Activated T-cell treated with anti-CD3 and anti-CD28 coated beads for 48 hours (primary cell): Measurements from ENCODE around the gene RHBDF1.

Source experiments
- DNase-seq: peaks from one replicate; pipeline ENCODE4 v3.0.0-alpha.2; 2020; ENCODE audit warnings: low read depth

RHBDF1 gene

DNA sequence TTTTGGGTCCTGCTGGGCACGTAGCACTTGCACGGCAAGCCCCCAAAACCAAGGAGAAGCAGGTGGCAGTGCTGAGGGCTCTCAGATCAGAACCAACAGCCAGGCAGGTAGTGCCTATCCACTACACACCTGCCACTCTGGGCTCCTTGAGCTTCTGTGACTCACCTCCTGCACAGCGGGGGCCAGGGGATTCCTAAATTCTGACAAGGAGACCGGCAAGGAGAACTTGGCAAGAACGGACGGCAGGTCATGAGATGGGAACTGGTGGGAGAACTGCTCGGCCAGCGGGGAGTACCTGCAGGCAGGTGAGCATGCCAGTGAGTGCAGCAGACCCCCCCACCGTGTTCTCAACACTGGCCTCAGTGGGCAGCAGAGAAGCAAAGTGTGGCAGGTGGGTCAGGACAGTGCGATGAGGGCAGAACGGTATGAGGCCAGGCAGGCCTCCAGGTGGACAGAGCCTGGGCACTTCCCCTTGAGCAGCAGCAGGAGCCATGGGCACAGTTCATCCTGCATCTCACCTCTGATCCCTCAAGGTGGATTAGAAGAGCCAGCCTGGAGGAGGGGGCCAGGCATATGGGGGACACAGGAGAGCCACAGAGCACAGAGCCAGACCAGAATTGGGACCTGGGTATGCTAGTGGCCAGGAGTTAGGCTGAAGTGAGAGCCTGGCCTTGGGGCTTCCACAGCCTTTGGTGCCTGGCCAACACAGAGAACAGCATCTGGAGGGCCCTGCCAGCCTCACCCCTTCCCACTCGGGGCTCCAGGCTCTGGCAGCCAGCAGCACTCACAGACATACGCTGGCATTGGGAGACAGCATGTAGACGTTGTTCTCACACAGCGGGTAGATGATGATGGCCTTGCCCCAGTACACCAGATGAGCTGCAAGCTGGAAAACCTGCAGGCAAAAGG, 20.3 kb upstream of the RHBDF1 start:
- DNase-seq: no peak

DNA sequence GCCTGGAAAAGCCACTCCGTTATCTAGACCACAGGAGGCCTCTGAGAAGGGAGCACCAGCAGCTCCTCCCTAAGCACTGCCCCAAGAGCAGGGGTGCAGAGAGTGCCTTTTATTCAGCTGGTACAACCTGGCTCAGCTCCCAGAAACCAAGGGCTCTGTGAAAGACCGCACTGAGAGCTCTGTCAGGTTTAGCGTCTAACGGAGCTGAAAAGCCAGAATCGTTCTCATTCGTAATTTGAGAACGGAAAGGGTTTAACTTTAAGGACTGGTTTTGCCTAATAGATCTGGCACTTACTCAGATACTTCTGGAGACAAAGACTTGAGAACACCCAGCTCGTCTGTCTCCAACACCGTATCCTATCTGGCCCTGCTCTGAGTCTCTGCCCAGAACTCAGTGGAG, 19.1 kb upstream of the RHBDF1 start:
- no peak for DNase-seq

DNA sequence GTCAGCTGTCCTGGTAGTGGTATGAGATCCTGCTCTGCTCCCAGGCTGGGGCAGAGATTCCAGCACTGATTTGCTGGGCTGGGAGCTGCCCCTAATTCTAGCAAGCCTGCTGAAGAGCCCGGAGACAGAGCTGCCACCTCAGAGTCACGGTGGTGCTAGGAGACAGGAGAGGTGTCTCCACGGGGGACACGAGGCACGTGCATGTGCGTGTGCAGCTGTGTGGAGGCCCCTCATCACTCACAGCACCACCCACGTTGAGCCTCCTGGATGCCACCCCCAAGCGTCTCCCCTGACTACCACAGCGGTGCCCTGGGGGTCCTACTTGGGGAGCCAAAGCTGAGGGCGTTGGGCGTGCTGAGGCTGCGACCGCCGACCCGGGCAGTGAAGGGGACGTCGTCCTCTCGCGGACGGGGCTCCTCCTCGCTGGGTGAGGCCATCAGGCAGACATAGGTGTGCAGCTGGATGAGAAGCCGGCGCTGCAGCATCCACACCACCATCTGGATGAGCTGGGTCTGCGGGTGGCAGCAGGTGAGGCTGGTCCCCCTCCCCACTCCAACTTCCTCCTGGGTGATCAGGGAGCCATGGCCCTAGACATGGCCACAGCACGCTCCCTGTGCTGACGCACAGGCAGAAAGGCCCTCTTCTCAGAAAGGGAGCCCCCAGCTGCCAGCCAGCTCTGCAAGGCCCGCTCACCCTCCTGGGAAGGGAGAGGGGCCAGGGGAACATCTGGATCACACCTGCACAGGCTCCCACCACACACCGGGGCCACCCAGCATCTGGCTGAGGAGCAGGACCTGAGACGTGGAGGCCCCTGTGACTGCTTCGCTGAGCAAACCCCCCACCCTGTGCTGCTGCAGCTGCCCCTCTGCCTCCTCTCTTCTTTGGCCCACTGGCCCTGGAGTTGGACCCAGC, 17.2 kb upstream of the RHBDF1 start:
- DNase-seq: no peak

DNA sequence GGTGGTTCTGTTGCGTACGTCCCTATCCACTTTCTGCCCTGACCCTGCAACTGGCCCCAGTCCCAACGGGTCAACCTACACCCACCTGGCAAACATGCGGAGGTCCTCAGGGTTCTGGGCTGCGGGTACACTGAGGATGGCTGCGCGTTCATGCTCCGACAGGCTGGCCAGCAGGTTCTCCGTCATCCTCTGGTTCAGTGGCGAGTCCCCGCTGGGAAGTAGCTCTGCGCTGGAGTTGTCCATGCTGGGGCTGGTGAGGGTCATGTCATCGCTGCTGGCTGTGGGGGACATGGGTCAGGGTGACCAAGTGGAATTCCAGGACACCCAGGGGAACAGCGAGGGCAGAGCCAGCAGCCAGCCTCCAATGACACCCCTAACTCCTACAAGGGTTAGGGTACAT, 16.2 kb upstream of the RHBDF1 start:
- no peak for DNase-seq

DNA sequence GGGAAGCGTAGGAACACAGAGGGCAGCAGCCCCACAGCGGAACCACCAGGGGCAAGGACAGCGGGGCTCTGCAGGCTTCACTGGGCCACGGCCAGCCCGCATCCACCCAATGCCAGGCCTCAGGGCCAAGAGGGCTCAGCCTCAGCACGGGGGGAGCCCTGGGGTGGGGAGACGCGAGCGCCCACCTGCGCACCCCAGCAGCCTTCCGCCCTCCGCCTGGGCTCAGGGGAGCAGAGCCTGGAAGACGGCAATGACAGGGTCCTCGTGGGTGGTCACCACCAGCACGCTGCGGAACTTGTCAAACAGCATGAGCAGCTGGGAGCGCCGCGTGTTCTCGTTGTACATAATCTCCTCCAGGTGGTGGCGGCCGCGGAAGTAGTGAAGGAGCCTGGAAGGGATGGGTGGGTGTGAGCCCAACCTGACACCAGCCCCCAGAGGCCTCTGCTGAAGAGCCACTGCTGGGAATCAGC, 14.1 kb upstream of the RHBDF1 start:
- no peak for DNase-seq

DNA sequence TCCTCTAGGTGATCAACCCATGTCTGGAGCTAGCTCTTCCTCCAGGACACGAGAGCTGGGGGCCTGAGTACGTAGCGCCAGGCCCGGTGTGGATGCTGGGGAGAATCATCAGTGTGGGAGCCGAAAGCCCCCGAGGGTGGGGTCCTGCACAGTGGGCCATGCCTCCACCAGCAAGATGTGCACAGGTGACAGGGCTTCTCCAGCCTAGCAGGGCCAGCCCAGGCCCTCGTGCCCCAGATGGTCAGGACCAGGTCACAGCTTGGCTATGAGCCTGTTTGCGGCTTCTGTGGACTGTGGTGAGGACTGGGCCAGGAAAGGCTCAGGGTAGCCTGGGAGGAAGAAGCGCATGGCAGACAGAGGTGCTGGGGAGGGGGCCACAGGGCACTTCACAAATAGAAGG, 13.4 kb upstream of the RHBDF1 start:
- DNase-seq: no peak

DNA sequence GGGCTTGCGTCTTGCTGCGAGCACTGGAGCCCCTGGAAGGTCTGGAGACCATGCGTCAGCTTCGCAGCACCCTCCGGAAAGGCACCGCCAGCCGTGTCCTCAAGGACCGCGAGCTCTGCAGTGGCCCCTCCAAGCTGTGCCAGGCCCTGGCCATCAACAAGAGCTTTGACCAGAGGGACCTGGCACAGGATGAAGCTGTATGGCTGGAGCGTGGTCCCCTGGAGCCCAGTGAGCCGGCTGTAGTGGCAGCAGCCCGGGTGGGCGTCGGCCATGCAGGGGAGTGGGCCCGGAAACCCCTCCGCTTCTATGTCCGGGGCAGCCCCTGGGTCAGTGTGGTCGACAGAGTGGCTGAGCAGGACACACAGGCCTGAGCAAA, 13.0 kb upstream of the RHBDF1 start:
- DNase-seq: no peak

DNA sequence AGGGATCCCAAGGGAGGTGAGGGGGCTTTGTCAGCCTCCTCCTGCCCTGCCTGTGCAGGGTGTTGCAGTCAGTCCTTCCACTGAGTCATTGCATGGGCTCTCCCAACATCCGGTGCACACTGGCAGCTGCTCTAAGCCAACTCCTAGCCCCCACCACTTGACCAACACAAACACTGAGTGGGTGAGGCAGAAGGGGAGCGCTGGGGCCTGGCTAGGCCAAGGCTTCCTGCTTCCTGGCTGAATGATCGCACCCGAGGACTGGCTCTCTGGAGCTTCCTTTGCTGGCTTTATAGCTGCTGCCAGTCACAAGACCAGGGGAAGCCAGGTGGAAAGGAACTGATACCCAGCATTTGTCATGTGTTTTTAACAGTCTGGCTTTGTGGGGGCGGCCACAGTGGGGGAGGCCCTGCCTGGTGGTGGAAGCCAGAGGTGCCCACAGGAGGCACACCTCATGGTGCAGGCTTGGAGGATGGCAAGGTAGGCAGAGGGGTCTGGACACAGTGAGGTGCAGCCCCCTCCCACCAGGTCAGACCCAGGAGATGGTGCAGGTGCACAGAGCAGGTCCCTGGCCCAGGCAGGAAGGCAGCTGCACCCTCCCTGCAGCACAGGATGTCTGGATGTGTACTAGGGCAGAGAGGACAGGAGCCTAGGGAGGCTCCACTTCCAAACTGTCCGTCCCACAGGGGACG, 12.4 kb upstream of the RHBDF1 start:
- DNase-seq: peak; percentile 54

DNA sequence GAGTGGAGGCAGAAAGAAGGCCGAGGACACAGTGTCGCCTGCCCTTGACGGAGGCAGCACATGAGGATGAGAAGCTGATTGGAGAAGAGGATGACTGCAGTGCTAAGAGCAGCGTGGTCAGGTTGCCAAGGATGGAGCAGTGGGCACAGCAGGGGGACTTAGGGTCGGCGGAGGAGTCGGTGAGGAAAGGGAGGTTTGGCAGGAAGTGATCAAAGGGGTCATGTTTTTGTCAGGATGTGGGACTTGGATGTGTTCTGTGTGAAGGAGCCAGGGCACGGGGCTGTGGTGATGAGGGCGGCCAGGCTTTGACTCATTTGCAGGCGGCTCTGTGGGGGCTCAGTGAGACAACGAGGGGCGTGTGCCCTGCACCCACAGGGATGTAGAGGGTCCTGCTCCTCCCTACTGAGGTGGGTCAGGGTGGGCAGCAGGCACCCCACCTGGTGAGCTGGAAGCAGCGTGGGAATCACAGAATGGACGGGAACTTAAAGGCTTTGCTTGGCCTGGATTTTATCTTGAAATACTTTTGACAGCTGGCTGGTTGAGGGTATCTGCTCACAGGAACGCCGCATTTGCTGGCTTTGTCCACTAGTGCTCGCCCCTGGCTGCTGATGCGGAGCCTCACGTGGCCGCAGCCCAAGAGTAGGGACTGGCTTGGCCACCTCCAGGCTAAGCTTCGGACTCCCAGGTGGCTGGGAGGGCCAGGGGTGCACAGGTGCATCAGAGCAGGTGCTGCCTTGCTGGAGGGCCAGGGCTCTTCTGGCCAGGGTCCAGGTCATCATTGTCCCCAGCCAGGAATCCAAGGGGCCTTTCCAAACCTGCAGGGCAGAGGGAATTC, 11.6 kb upstream of the RHBDF1 start:
- DNase-seq: no peak

DNA sequence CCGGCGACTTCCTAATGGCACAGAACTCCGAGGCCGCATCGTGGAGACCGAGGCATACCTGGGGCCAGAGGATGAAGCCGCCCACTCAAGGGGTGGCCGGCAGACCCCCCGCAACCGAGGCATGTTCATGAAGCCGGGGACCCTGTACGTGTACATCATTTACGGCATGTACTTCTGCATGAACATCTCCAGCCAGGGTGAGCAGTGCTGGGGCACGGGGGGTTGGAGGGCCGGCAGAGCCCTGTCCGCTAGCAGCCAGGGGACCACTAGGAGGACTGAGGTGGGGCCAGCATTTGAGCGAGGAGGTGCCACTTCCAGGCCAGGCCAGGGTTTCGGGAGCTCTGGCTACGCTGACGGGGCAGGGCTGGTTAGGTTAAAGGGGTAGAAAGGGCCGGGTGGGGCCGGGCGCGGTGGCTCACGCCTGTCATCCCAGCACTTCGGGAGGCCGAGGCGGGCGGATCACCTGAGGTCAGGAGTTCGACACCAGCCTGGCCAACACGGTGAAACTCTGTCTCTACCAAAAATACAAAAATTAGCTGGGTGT, 10.7 kb upstream of the RHBDF1 start:
- DNase-seq: no peak

DNA sequence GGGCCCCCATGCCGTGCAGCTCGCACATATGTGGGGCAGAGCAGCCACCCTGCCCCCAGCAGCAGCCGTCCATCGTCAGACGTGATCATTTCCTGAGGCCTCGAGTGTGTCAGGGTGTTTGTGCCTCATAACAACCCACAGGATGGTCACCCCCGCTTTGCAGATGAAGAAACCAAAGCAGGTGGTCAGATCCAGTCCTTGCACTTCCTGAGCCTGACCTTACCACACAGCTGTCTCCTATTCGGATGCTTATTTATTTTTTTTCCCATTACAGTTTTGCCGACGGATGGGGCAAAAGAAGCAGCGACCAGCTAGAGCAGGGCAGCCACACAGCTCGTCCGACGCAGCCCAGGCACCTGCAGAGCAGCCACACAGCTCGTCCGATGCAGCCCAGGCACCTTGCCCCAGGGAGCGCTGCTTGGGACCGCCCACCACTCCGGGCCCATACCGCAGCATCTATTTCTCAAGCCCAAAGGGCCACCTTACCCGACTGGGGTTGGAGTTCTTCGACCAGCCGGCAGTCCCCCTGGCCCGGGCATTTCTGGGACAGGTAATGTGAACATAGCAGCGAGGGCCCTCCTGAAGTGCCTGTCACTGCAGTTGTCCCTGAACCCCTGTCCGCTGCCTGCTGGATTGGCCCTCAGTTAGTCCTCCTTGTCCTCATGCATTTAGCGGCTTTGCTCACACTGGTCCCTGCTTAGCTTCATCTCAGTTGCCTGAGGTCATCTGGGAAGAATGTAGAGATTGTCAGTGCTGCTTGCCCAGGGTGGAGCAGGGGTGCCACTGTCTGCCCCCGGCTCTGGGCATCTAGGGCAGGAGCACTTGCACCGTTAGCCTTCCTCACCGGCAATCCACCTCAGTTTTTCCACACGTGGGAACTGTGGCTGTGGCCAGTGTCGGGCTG, 7.0 kb upstream of the RHBDF1 start:
- DNase-seq: no peak

DNA sequence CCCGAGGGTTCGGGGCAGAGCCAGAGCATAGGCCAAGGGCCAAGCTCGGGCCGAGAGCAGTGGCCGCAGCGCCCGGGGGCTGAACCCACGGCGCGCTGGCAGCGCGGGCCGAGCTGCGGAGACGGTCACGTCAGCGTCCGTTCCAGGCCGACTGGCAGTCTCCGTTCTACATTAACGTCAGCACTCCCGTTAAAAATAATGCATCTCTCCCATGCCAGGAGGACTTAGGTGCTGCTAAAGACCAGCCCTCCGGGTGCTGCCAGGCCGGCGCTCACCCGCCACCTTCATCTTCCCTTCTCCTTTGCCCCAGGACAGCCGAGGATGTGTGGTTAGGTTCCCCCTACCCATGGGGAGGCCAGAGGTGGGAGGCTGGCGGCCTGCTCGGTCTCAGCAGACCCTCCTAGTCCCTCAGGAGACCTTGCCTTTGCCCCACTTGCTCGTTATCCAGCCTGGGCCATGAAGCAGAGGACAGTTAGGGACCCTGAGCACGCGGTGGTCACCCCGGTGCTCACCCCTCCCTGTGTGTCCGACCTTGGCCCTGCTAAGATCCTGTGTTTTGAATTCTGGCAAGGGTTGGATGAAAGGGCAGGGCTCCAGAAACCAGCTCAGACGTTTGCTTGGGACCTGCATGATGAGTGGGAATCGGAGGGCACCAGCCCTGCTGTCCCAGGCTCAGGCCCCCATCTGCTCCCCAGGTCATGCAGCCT, 6.2 kb upstream of the RHBDF1 start:
- no peak for DNase-seq

DNA sequence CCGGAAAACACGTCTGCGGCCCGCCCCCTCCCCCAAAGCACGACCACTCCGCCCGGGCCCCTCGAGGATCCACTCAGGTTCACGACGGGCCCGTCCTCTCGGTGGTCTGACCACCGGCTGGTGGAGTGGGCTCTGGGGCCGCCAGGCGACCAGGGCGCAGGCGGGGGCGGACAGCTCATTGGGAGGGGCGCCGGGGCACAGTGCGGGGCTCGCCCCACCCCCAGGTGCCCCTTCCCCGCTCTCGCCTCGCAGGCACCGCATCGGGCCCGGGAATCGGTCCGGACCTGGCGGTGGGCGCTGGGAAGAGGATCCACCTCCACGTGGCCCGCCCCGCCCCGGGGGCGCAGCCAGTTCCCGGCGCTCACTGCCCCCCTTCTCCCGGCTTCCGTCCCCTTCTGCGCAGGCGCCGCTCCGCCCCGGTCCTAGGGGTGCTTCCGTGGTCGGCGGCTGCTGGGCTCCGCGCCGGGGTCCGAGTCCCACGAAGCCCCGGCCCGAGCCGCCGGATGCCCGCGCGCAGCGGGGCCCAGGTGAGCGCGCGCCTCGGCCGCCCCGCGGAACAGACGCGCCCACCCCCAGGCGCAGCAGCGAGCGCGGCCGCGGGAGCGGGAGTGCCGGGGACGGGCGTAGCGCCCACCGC, 5.5 kb upstream of the RHBDF1 start, which contains the start of gene MPG:
Gene MPG, plus strand, starts transcription at position 419 of the 637 bp plus-strand sequence. Its CDS starts 85 bp downstream, at position 504.
- DNase-seq: peak; percentile 85

DNA sequence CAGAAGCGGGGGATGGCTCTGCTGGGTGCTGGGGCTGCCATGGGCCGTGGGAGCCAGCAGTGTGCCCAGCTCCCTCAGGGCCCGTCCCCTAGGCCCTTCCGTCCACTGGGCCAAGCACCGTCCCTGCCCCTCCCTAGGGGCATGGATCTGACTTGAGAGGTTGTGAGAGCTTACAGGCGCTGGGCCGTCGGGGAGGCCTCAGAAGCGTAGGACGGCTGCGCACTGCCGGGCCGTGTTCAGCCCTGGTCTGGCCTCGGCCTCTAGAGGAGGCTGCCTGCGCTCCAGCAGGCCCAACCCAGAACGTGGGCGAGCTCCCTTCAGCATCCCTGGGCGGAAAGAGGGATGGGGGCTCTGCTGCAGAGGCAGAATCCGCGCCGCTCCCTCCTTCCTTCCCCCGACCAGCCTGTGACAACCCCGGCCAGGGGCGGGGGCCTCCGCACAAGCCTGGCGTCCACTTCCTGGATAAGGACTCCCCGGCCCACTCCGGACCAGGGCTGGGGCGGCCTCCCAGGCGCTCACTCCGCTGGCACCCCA, 4.9 kb upstream of the RHBDF1 start:
- no peak for DNase-seq

DNA sequence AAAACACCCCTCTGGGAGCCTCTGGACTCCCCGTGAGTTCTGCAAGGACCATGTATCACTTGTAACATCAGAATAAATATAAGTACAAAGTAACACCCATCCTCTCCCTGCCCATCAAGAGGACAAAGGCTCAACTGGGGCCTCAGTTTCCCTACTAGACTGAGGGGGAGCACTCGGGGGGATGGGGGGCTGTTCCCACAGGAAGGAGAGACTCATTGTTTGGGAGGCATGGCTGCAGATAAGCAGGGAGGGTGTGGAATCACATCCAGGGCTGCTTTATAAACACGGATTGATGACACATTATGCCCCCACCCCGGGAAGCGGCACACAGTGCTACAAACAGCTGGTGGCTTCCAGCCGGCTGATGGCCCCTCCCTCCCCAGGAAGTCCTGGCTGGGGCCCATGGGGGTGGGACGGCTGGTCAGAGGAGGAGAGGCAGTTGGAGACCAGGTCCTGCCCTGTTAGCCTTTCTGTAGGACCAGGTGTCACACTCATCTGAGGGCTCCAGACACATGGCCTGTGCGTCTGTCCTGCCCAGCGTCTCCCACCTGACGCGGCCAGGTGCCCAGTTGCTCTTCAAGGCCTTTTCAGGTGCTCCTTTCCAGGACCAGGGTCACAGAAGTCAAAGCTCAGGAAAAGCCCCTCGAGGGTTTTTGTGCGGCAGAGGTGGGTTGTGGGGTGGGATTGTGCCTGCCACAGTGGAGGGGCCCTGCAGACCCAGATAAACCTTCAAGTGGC, 4.3 kb upstream of the RHBDF1 start:
- DNase-seq: no peak

DNA sequence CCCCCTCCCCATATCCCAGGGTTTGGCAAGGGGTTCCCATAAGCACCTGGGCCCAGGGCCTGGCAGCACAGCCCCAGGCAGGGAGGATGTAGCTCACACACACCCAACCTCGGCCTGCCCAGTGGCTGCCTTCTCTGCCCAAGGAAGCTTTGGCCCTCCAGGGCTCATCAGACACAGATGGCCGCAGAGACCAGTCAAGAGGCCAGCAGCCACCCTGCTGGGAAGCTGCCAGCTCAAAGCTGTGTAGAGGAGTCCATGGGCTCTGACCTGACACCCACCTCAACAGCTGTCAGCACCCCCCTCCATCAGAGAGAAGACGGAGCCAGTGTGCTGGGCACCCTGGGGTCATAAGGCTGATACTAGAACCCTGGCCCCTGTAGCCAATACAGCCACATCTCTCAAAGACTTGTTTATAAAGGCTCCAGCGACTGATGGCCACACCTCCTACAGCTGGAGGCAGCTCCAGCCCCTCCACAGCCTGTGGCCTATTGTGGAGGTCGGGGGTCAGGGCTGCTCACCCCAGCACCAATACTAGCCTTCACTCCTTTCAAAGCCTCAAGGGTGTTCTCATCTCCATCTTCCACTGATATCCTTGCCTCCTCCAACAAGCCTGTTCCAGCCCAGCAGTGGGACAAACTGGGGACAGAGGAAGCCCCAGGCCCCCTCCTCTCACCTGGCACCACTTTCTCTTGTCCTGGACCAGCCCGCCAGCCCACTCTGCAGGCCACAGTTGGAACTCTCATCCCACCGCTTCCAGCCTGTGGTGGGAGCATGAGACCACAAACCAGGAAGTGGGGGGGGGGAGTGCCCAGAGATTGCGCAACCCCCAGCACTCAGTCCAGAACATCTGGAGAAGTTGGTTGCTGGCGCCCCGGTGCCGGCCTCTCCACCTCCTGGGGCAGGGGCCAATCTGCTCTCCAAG, 3.4 kb upstream of the RHBDF1 start:
- DNase-seq: no peak
